Stimulated activated CD8-positive, alpha-beta memory T cell treated with anti-CD3 and anti-CD28 coated beads, Interleukin-4, amount 100 ng/mL, for 4 hours (primary cell): Measurements from ENCODE around the gene TRIL.

Experiments used
- DNase-seq, 2 donors: peaks; one replicate each; pipeline ENCODE4 v3.0.0-alpha.2; 2020; ENCODE audit warnings: low read depth in 2 of 2, low spot score in 1 of 2

Gene TRIL

GRCh38 chr7:28941633-28942032 is 16.5 kb downstream of the TRIL start:
- no peak for DNase-seq

- DNase-seq, result no peak
Observed at GRCh38 chr7:28940741-28941384, 17.3 kb downstream of the TRIL start.

- DNase-seq, result no peak
Observed at GRCh38 chr7:28939844-28940544, 18.1 kb downstream of the TRIL start.

GRCh38 chr7:28939367-28939766 is 18.8 kb downstream of the TRIL start:
- no peak for DNase-seq

- no peak for DNase-seq
Observed at GRCh38 chr7:28937619-28938018, 20.5 kb downstream of the TRIL start.

DNA sequence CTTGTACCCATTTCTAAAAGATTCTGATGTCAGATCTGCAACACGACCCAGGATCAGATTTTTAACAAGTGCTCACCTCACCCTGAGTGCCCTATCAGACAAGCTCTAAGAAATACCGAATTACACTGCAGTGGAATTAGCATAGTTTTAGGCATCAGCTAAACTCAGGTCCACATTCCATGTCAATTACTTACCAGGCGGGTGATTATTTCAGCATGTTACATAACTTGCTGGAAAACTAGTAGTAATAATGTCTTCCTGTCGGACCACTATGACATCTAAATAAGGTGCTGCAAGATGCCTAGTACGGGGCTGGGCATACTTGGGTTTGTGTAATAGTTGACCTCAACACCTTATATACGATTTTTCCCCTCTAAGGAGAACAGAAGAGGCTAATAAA is 21.0 kb downstream of the TRIL start:
- no peak for DNase-seq

- no peak for DNase-seq
Observed at GRCh38 chr7:28933846-28934320, 24.2 kb downstream of the TRIL start.

GRCh38 chr7:28931565-28931964 is 26.6 kb downstream of the TRIL start:
- no peak for DNase-seq

GRCh38 chr7:28926871-28927597 is 31.1 kb downstream of the TRIL start:
- peak in 1 of 2 donors; percentile 8 for DNase-seq

DNA sequence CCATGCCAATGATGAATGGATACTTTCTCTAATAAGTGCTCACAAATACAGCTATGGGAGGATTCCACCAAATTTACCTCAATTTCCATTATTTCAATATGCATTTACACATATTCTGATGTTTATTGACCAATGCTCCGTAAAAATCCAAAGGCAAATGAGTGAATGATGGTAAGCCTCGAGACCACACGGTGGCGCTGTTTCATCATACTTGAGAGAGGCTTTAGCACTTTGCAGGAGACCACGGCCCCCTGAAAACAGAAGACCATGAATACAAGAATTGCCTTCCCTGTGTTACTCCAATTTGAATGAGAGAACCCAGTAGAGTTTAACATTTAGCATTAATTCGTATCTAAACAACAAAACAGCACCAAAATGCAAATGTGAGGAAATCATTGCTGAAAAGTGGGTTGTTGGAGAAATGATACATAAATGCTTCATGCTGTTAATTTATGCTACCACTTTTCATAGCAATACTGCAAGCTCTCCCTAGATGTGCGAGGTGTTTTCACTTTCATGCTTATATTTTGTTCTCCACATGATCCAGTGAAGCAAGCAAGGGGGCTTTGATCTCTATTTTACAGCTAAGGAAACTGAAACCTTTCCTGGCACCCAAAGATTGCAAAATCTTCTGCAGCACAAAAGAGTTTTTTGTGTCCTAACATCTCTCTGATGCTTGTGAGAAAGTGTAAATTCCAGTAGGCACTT is 35.4 kb downstream of the TRIL start:
- peak; percentile 24 to 26 for DNase-seq

DNA sequence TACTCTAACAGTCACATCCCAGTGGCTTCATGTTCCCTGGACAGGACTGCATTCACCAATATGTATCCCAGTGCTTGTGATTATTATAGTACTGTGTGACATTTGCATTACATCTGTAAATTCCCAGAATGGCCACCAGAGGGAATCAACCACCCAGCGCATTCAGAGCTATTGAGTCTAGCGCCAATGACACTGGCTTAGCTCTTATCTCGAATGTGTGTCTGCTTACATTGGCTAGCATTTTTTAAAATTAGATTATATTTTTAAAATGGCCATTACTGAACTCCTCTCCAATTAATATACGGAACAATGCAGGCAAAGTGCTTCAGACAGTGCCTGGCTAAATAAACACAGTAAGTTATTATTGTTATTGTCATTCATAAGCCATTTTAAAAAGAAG is 36.3 kb downstream of the TRIL start:
- DNase-seq, result no peak

- DNase-seq, result no peak
Observed at GRCh38 chr7:28920424-28920823, 37.7 kb downstream of the TRIL start.

DNA sequence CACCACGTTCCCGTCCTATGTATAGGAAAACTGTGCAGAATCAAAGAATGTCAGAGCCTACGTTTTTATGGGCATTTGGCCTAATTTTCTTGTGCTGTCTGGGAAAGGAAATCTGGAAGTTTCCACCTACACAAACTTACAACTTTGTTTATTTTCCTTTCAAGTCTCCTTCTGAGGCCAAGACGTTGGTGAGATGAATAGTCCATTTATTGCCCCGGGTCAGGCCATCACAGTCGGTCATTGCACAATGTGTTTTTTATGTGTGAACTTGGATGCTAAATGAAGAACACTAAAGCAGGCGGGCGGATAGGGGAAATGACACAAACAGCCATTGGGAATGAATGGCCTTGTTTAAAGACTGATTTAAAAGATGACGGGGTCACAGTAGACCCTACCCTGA is 38.6 kb downstream of the TRIL start:
- DNase-seq, result no peak

DNA sequence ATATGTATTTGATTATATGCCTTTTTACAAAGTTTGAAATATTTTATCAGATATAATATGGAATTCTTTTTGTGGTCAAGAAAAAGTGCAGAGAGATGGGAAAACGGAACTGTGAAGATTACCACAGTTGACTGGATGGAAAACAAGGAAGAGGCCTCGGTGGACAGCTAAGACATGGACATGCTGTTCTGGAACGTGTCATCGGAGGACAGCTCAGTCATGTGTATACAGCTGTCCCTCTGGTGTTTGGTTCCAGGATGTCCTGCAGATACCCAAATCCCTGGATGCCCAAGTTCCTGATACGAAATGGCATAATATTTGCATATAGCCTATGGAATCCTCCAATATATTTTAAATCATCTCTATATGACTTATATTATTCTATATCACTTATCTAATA is 49.4 kb downstream of the TRIL start:
- DNase-seq, result no peak

DNA sequence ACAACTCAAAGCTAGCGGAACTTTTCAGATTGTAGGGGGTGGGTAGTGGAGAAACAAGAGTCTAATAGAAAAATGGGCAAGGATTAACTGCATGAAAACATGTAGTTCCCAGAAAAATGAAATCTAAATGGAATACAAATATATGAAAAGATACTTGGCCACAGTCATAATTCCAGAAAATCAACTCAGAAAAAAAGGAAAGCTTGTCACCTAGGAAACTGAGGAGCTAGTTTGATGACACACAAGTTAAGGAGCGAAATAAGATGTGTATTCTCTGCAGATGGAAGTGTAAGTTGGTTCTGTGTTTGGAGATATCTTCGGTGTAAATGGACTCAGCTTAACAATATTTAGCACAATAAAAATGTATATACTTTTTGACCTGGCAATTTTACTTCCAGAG is 52.7 kb downstream of the TRIL start:
- no peak for DNase-seq

DNA sequence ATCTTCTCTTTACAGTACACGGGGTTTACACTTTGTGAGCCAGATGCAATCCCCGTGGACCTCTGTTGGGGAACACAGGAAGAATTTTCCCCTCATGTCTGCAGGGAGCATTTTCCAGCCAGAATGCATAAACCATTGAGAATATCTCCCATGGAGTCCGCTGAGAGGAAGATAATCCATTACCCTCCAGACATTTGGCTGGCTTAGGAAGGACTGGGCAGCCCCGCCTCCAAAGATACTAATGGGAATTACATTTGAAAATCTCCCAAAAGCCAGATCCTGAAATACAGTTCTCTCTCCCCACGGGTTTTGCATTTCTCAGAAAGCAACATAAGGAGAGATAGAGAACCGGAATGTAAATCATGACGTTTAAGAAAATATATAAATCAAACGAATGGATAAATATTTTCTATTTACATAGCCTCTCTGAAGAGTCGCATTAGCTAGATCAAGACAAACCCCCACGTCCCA is 53.5 kb downstream of the TRIL start:
- DNase-seq, result no peak

GRCh38 chr7:28903730-28904577 is 54.2 kb downstream of the TRIL start:
- no peak for DNase-seq
